ENCODE data around the gene NRP1.

Gene NRP1

GRCh38 chr10:33201971-33202370, 132.5 kb downstream of the NRP1 start:
- no peak for DNase-seq

GRCh38 chr10:33201056-33201780, 133.2 kb downstream of the NRP1 start:
- DNase-seq, result no peak

GRCh38 chr10:33199731-33200232, 134.7 kb downstream of the NRP1 start:
- DNase-seq, result no peak

- DNase-seq, result no peak
Observed at GRCh38 chr10:33198610-33199009, 135.9 kb downstream of the NRP1 start.

GRCh38 chr10:33196710-33197491, 137.6 kb downstream of the NRP1 start:
- no peak for DNase-seq

- DNase-seq, result no peak
Observed at GRCh38 chr10:33196377-33196706, 138.1 kb downstream of the NRP1 start.

- no peak for DNase-seq
Observed at GRCh38 chr10:33195608-33196376, 138.7 kb downstream of the NRP1 start.

- DNase-seq, result no peak
Observed at GRCh38 chr10:33193701-33194521, 140.6 kb downstream of the NRP1 start.

GRCh38 chr10:33193057-33193700, 141.3 kb downstream of the NRP1 start:
- peak; percentile 54 to 69 for DNase-seq

- DNase-seq, result no peak
Observed at GRCh38 chr10:33192190-33192589, 142.3 kb downstream of the NRP1 start.

GRCh38 chr10:33190406-33190805, 144.1 kb downstream of the NRP1 start:
- DNase-seq, result no peak

- DNase-seq, result no peak
Observed at GRCh38 chr10:33189808-33190207, 144.7 kb downstream of the NRP1 start.

GRCh38 chr10:33189363-33189762, 145.1 kb downstream of the NRP1 start:
- DNase-seq, result no peak

- no peak for DNase-seq
Observed at GRCh38 chr10:33187427-33187999, 147.0 kb downstream of the NRP1 start.

GRCh38 chr10:33186150-33186549, 148.3 kb downstream of the NRP1 start:
- no peak for DNase-seq

- no peak for DNase-seq
Observed at GRCh38 chr10:33183655-33184054, 150.8 kb downstream of the NRP1 start.

GRCh38 chr10:33180921-33181320, 153.5 kb downstream of the NRP1 start:
- DNase-seq, result no peak

- DNase-seq, result no peak
Observed at GRCh38 chr10:33180390-33180789, 154.1 kb downstream of the NRP1 start.

GRCh38 chr10:33179067-33179466, 155.4 kb downstream of the NRP1 start:
- no peak for DNase-seq

GRCh38 chr10:33178026-33178755, 156.3 kb downstream of the NRP1 start:
- no peak for DNase-seq

- no peak for DNase-seq
Observed at GRCh38 chr10:33176688-33177087, 157.8 kb downstream of the NRP1 start.
